GM19238 (cell line): ENCODE data around the gene TAF1B.

Source experiments
- DNase-seq: peaks from one replicate; pipeline ENCODE4 v3.0.0; 2011; ENCODE audit warnings: low spot score; ENCODE audit not compliant: insufficient read length

TAF1B gene

DNA sequence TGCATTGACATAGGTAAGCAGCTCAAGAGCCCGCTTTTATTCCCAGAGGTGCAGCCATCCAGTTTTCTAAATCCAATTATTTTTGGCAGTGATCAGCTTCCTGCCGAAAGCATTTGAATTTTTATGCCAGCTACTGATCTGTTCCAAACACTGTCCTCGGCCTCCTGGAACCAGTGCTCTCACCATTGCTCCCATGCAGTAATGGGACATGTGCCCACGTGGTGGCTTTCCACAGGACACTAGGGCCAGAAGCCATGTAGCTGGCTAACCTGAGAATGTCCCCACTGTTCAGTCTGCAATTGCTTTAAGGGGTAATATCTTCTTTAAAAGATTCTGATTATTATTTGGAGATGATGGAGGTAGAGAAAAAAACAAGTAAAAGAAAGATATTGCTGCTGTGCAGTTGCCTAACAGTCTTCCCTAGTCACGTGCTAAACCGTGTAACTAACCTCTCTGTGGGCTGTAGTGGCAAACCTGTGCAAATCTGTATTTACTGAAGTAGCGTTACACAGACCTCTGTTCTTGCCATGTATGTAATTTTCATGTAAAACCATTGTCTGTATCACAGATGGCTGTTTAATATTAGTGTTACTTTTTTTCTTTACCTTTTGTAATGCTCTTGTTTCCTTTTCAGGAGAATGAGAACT is 121.2 kb downstream of the TAF1B start:
- no peak for DNase-seq

DNA sequence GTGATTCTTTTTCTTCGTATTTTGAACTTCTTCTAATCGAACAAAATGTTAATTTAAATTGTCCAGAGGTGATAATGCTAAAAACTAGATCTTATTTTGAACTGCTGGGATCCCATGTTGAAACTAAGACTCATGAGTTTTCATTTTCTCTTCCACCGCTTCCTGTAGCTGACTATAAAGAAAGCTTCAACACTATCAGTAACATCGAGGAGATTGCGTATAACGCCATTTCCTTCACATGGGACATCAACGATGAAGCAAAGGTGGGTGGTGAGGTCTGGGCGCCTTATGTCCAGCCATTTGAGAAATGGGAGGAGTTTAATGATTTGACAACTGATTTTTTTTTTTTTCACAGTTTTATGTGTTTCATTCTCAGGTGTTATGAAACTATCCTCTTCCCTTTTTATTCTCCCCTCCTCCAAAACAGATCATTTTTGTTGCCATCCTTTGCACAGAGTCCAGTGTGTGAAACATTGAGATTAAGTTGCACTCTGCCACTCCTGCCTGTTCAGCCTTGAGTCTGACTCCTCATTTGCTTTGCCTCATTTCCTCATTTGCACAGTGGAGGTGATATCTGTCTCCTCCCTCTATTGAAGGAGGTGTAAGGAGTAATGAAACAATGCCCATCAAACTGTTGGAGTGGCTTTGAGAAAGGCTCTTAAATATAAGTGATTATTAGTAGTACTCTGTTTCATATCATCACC is 122.0 kb downstream of the TAF1B start:
- DNase-seq = no peak

DNA sequence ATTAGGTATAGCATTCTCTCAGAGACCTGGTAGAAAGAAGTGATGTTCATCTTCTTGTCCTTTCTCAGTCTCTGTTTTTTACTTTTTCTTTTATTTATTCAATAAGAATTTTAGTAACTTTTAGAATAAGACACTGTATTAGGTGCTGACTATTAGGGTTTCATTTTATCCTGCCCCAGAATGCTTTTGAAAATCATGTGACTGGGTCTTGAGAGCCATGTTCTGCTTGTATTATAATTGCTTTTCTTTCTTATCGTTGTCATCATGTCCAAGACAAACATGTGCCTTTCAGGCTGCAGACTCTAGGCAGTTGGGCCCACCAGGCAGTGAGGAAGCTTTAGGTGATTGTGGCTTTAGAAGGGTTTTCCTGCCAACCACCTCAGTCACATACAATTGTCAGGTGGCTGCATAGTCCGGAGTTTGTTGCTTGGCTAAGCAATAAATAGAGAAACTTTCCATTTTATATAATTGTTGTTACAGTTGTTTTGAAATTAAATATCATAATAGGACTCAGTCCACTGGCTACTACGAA is 123.3 kb downstream of the TAF1B start:
- no peak for DNase-seq

DNA sequence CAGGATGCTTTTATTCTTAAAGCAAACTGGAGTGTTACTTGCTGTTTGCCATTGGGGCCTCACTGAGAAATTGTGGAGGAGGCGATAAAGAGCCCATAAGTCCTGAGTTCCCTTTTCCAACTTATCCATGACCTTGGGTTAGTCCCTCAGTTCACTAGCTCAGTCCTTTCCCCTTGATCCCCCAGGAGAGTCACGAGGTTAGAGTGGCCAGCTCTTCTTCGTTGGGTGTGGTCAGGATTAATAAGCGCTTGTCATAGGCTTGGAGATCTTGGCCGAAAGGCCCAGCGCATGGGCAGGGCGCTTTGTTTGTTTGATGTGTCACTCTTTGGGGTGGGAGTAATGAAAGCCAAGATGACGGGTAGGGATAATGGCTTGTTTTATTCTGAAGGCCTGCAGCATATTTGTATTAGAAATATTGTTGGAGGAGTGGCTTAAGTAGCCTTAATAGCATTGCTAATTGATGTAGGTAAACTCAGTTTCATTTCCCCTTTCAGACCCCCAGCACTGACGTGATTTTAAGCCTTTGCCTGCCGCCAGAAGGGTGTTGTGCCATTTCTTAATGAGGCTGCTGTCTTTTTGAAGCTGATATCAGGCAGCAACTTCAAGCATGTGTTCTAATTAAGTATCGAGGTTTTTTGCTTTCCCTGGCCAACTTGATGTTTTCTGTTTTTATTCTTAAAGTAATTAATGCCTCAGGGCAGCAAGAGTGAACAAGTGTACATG is 123.9 kb downstream of the TAF1B start:
- DNase-seq = no peak

DNA sequence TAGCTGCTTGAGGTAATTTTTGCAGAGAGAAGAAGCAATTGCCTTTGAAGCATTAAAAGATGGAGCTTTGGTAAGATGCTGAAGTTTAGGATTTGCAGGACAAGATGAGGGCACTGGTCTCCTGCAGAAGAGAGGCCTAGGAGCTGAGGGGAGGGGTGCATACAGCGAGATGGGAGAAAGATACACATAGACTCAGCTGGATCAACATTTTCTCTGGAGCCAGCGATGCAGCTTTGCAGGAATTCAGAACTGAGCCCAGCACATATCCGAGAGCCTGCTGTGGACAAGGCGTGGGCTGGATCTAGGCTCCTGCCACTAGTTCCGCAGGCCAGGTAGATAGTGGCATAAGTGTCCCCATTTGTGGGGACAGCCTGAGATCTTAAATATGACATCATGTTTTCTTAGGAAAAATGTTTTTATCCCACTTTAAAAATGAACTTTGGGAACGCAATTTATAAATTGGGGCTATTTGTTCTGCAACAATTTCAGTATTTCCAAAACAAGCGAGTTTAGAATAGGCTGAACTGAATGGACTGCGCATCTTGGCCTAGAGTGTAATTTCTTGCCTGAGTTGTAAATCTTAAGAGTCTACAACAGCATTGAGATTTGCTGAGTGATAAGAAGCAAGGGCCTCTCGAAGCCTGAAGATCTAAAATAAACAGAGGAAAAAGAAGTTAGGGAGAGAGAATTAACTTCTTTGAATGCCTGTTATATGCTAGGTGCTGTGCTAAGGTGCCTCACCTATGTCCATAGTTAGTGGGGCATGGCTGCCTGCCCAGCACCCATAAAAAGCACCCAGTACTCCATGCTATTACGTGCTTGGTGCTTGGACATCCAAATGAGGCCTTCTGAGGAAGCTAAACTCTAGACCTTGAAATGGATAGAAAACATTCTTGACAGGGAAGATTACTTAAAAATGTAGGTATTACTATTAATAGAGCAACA is 125.6 kb downstream of the TAF1B start:
- DNase-seq = no peak

DNA sequence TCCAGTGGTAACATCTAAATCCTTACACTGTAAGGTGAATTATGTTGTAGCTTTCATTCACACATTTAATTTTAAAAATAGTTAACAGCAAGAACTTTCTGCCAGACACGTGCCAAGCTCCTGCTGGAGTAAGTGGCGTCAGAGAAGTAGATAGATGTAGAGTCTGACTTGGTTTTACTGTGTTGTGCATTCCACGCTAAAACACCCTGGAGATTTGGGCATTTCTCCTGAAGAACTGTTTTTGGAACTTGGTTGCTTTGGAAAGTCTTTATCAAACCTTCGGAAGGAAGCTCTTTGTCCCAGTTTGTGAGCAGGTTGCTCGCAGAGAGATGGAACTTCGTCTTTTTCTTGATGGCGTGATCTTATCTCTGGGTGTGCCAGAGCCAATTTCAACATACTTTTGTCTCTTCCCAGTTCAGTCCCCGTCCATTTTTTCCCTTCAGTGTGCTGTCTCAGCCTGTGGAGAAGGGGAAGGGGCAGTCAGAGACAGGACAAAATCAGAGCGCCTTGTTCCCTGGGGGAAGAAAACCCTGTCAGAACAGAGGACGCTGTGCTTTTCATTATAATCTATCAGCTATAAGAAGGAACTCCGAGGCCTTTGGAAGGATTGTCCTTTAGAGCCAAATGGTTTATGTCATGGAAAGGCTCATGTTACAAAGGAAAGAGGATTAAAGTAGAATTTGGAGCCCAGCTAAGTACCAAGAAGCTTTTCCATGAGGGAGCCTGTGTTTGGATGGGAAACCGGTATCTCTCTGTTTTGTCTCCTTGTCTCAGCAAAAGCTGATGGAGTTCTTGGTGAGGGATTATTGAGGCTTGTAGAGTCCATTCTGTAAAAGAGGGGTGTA is 127.1 kb downstream of the TAF1B start:
- DNase-seq = no peak

DNA sequence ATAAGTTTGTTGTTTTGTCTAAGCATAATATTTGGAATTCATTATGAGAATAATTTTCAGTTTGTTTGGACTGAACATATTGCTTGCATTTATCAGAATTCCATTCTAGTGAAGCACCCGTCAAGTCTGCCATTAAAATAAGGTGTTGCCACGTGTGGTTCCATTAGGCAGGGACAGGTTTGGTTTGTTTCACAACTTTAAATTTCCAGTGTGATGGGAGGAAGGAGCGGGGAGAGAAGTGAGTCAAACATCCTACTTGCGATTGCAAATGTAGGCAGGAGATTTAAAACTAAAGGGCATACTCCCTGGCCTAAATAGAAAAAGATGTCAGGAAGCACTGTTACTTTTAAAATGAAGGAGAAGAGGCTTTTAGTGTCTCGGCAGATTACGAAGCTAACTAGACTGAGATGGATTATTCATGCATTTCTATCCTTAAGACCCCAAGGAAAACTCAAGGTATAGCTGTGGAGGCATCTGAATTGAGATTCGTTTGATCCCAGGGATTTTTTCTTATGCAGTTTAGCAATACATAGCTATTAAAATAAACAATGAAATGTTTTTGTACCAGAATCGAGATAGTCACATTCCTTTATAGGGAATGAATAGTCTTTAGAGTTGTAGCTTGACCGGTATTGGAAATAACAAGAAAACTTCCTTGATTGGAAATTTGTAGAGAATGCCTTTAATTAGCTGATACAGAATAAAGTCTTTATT is 128.0 kb downstream of the TAF1B start:
- no peak for DNase-seq

DNA sequence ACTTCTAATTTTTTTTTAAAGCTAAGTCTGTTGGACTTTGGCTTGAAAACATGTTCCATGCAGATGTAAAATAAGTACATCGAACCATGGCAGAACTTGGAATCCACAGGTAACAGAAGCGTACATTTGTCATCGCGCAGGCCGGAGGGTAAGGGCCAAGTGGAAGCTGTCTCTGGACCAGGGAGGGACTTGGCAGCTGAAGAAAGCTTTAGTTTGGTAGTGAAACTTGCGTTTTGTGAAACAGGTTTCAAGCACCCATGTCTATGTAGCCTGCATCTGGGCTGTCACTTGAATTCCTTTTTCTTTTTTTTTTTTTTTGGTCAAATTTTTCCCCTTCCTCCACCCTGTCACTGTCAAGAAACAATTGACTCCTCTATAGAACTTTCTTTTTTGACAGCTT is 128.6 kb downstream of the TAF1B start:
- DNase-seq = no peak

DNA sequence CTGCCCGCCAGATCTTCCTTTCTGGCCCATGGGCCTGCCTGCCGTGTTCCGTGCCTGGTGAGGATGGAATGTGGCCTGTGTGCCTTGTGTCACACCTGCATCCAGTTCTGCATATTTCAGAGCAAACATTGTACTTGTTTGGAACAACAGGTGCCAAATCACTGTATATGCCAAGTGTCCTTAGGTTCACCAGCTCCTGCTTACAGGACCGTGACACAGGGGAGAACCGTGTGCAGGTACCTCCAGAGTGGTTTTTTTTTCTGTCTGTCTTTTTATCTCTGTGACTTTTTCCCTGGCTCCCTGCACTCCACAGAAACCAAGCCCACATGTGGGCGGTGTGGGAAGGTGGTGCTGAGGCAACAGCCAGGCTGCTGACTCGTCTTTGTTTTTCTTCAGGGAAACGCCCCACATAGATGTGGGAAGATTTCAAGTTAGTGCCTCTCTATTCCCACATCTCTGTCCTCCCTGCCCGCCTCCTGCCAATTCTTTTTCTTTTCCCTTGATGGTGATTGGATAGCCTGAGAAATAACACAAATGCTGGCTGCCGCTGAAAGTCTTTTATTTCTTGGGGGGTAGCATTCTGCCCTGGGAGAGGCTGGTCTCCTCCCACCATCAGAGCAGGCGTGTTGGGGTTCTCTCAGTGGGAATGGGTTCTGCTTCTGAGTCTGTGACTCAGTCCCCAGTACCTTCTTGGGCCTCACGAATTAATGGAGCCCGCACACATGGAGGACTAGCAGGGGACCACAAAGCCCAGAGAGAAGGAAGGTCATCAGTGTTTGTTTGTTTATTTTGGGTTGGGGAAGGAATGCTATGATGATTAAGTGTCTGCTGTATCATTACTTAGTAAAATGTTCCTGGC is 129.6 kb downstream of the TAF1B start:
- no peak for DNase-seq

DNA sequence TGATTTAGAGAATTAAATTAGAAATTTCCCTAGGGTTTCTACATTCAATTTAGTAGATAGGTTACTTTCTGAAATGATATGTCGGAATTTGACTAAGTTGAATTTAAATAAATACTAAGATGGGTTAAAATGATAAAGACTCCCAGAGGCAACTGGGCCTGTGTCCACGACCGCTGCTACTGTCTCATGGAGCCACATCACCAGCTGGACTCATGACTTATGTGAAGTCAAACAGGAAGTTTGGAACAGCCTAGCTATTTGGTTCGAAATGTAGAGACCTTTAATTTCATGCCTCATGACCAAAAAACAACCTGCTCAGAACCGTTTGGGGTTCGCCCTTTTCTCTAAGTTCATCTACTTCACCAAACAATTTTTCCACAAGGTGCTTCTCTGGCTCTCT is 130.4 kb downstream of the TAF1B start:
- DNase-seq = no peak

DNA sequence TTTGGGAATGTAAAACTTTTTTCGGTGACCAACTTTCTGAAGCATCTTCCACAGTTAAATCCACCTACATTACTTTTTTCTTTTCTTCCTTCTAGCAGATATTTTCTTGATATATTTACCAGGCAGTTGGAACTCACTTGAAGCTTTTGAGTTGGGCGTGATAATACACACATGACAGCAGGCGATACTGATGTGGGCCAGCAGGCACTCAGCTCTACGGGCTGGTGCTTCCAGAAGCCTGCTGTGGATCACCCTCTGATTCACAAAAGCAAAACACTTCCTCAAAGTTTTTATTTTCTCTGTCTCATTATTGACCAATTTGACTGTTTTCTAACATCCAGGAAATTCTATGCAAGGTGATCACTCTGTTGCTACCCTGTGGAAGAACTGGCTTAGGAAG is 131.1 kb downstream of the TAF1B start:
- no peak for DNase-seq

DNA sequence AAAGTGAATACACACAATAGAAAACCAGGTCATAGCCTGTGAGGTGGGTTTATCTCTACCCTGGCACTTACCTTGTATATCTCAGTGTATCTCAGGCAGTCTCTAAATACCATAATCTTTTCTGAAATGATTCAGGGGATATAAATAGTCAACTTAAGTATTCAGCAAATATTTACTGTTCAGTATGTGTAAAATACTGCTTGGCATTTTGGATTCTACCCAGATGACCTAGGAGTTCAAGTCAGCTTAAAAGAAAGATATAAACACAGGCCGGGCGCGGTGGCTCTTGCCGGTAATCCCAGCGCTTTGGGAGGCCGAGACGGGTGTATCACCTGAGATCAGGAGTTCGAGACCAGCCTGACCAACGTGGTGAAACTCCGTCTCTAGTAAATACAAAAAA is 132.1 kb downstream of the TAF1B start:
- no peak for DNase-seq

DNA sequence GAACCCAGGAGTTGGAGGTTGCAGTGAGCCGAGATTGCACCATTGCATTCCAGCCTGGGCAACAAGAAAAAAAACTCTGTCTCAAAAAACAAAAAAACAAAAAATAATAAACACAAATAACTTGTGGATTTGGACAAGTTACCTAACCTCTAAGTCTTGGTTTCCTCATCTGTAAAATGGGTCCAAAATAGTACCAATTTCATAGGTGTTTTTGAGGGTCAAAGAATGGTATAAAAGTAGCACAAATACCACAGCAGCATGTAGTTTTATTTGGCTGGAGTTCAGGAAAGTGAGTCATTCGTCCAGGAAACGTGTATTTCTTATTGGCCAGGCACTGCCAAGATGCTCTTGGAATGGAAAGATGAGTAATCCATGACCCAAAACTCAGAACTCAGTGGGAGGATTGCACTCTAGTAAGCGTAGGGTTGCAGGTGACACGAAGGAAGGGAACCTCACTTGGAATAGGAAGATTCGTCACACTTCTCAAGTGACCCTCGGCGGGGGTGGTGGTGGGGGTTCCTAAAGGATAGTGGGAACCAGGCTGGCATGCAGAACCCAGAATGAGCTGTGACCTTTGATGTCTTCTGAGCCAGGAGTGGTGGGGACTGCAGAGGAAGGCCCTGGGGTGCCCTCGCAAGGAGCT is 132.7 kb downstream of the TAF1B start:
- DNase-seq = no peak

DNA sequence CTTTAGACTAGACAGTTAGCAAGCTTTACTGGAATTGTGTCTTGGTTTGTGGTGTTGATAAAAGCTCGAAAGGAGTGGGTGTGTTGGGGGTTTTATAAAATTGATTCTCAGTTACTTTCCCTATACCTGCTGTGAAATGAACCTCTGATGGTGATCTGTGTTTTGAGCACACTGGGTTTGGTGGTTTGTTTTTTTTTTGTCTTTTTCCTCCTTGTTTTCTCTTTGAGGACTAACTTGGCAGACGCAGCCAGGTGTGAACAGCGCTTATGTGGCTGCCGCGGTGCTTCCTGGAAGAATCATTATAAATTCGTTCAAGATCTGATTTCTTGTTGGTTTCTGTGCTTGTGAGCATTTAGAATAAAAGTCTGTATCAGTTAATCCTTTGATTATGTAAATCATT is 136.7 kb downstream of the TAF1B start:
- DNase-seq = no peak

DNA sequence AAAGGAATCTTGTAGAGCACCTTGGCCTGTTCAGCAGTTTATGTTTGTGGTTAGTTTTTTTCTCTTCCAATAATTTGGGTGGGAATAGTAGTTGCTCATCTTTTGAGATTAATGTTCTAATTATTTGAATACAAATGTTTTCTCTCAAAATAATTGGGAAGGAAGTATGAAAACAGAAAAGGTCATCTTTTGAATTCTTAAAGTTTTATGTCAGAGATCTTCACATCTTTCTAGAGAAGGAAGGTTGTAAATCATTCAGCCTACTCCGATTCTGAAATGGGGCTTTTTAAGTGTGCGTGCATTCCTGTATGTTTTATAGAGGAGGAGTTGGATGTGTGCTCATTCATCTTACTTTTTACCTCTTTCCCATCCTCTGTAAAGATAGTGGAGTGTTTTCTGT is 137.2 kb downstream of the TAF1B start:
- no peak for DNase-seq

DNA sequence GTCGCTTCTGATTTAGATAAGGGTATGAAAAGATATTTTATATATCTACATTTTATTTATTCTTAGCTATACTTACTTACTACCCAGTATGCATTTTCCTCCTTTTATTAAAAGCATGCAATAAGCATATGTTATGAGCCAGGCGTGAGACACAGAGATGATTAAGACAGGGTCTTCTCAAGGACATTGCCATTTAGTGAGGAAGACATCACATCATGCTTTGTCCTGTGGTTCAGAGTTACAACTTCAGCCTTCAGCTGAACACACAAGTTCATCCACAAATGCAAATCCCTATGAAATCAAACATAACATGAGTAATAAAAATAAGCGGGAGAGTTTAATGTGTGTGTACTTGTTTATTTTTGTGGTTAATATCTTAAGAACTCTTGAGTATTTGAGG is 138.4 kb downstream of the TAF1B start:
- DNase-seq = no peak

DNA sequence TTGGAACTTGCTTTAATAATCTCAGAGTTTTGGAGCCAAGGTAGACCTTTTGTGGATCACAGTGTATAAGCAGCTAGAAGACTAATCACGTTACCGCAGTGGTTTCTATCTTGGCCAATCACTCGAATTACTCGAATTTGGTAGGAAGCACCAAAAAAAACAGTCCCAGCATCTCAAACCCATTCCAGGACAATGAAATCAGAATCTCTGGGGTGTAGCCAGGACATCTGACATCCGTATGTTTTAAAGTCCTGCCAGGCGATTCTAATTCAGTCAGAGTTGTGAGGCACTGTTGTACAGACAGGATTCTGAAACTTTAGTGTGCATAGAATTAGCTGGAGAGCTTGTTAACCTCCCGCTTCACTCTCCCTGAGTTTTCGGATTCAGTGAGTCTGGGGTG is 139.0 kb downstream of the TAF1B start:
- DNase-seq = no peak

DNA sequence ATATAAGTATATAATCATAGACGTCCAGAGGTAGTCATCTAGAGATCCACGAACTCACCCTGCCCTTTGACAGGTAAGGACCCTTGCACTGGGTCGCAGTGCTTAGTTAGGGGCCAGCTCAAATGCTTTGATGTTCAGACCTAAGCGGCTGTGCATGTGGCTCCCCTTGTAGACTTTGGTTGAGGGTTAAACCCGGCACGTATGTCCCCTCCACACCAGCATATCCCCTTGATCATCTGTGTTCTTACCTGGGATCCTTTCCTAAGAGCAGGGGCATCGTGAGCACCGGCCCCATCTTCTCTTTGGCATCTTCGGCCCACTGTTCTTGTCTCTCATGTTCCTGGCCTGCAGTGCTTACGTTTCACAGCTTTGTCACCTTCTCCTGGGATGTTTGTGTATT is 139.6 kb downstream of the TAF1B start:
- DNase-seq = no peak
